Small intestine (tissue), 7 donors: ENCODE results near the gene BTK. TPM values are rescaled to one million over a fixed set of nuclear protein-coding genes. Genes with fewer than 3 reads are reported as not detected.

Experiments
- DNase-seq, 2 donors: peaks; one replicate each; pipeline versions ENCODE4 v3.0.0 to v3.0.0-alpha.2; 2013
- FAIRE-seq: peaks from 2 replicates; lab custom pipeline; 2012; peaks lifted over from hg19 to GRCh38; lab: Jason Lieb, UNC
- H3K27ac ChIP-seq, 3 donors: one replicate each; pipeline ENCODE4 v1.5.1; 2013; ENCODE audit warnings: low read length in 2 of 3, mild to moderate bottlenecking in 2 of 3, control low read depth in 1 of 3, inconsistent platforms in 1 of 3, low read depth in 1 of 3, moderate library complexity in 1 of 3
- H3K27me3 ChIP-seq, 3 donors: one replicate each; pipeline ENCODE4 v1.6.1; 2013; ENCODE audit warnings: low read length in 3 of 3, inconsistent platforms in 1 of 3; ENCODE audit not compliant: control insufficient read depth in 3 of 3, insufficient read depth in 3 of 3
- H3K36me3 ChIP-seq, 3 donors: one replicate each; pipeline ENCODE4 v1.6.1; 2013; ENCODE audit warnings: low read length in 3 of 3, inconsistent platforms in 1 of 3, low read depth in 1 of 3, mild to moderate bottlenecking in 1 of 3, moderate library complexity in 1 of 3; ENCODE audit not compliant: control insufficient read depth in 3 of 3, insufficient read depth in 2 of 3
- H3K4me1 ChIP-seq, 3 donors: one replicate each; pipeline ENCODE4 v1.6.1; 2013; ENCODE audit warnings: low read length in 2 of 3, inconsistent platforms in 1 of 3, low read depth in 1 of 3, mild to moderate bottlenecking in 1 of 3, moderate library complexity in 1 of 3; ENCODE audit not compliant: control insufficient read depth in 3 of 3, insufficient read depth in 2 of 3
- H3K4me3 ChIP-seq, 3 donors: one replicate each; pipeline ENCODE4 v1.5.1; 2013; ENCODE audit warnings: low read length in 3 of 3, control low read depth in 1 of 3, inconsistent platforms in 1 of 3, low read depth in 1 of 3, mild to moderate bottlenecking in 1 of 3, moderate library complexity in 1 of 3
- H3K9me3 ChIP-seq, 2 donors: one replicate each; pipeline ENCODE4 v1.6.1; 2013; ENCODE audit warnings: low read depth in 1 of 2, low read length in 1 of 2; ENCODE audit not compliant: control insufficient read depth in 2 of 2, insufficient read depth in 1 of 2
- WGBS, 3 donors: extraction: QIAGEN DNeasy Blood & Tissue Kit; methylation state at CpG; one replicate each; pipeline ENCODE4 v1.1.7; 2013; 5-methylcytosine and 5-hydroxymethylcytosine counted together
- polyA plus RNA-seq, 4 donors: library from polyadenylated mRNA; stranded (reverse) in 3 of 4; unstranded in 1 of 4; fragments of 200-250 nt in 3 of 4; fragments of 120-200 nt in 1 of 4; gene quantifications; one replicate each; pipeline versions ENCODE4 v1.2.1 to v1.2.3, GENCODE V29; 2013
- donor health status: healthy with polysubstance abuse.
- donor health status: control.
- donor health status: control.
- donor health status: Bipolar disorder and iron deficiency.
- donor health status: healthy.

Gene BTK
- polyA plus RNA-seq, 4 donors: 0.22 to 4.9 (median 3.3) TPM

GRCh38 chrX:101407167-101407747, 21.3 kb upstream of the BTK start:
- Histone ChIP-seq H3K36me3 (peaks cover 0 to 15% (median 3%) of the 10 kb centered on the region in 3 donors), H3K4me1 (peaks cover 0 to 8% (median 0%) of the 10 kb centered on the region in 3 donors), H3K9me3 (no peaks in the 10 kb centered on the region), H3K27ac (peak overlapping the region; percentile 77 to 98 (median 94)), H3K27me3 (no peaks in the 10 kb centered on the region), H3K4me3 (peak overlapping the region; percentile 29 to 95 (median 59))
- no peak for FAIRE-seq
- no peak for DNase-seq
- WGBS, 3 donors: 0 to 24% (median 9%) methylated on average over 14 to 15 of the region's 15 CpGs

GRCh38 chrX:101399825-101400224, 13.8 kb upstream of the BTK start:
- DNase-seq (no peak), FAIRE-seq (no peak)
- peaks cover 0 to 28% (median 3%) of the 10 kb centered on the region in 3 donors for H3K36me3 ChIP-seq
- no peaks in the 10 kb centered on the region for H3K27me3 ChIP-seq
- no peaks in the 10 kb centered on the region for H3K9me3 ChIP-seq
- WGBS, 3 donors: 80 to 90% (median 84%) methylated on average over 4 of the region's 4 CpGs
- no peak overlapping the region for H3K4me3 ChIP-seq
- no peak overlapping the region for H3K27ac ChIP-seq
- H3K4me1 ChIP-seq: peaks cover 0 to 5% (median 0%) of the 10 kb centered on the region in 3 donors

- no peaks in the 10 kb centered on the region for H3K27me3 ChIP-seq
- H3K9me3 ChIP-seq: no peaks in the 10 kb centered on the region
- FAIRE-seq: no peak
- 73 to 86% (median 83%) methylated on average over 4 of the region's 4 CpGs for WGBS, 3 donors
- H3K4me3 ChIP-seq: no peak overlapping the region
- peaks cover 0 to 31% (median 3%) of the 10 kb centered on the region in 3 donors for H3K36me3 ChIP-seq
- no peak for DNase-seq
- H3K4me1 ChIP-seq: peaks cover 0 to 4% (median 0%) of the 10 kb centered on the region in 3 donors
- H3K27ac ChIP-seq: no peak overlapping the region
Measured at GRCh38 chrX:101398694-101399093, 12.7 kb upstream of the BTK start.

GRCh38 chrX:101397779-101398178, 11.8 kb upstream of the BTK start:
- peak overlapping the region in 1 of 3 donors; percentile 28 for H3K27ac ChIP-seq
- no peaks in the 10 kb centered on the region for H3K4me1 ChIP-seq
- FAIRE-seq (no peak), DNase-seq (peak in 1 of 2 donors; percentile 24)
- H3K36me3 ChIP-seq: peaks cover 0 to 27% (median 3%) of the 10 kb centered on the region in 3 donors
- H3K27me3 ChIP-seq: no peaks in the 10 kb centered on the region
- 3 to 35% (median 27%) methylated on average over 4 of the region's 4 CpGs for WGBS, 3 donors
- H3K9me3 ChIP-seq: no peaks in the 10 kb centered on the region
- H3K4me3 ChIP-seq: no peak overlapping the region

GRCh38 chrX:101395789-101396188, 9.8 kb upstream of the BTK start:
- Histone ChIP-seq H3K4me3 (no peak overlapping the region), H3K27me3 (no peaks in the 10 kb centered on the region), H3K27ac (no peak overlapping the region), H3K36me3 (peaks cover 0 to 21% (median 0%) of the 10 kb centered on the region in 3 donors), H3K9me3 (no peaks in the 10 kb centered on the region), H3K4me1 (no peaks in the 10 kb centered on the region)
- whole genome bisulfite sequencing, 3 donors: 85 to 91% (median 88%) methylated on average over 1 of the region's 1 CpG
- no peak for FAIRE-seq
- no peak for DNase-seq

GRCh38 chrX:101394372-101394771, 8.4 kb upstream of the BTK start:
- no peaks in the 10 kb centered on the region for H3K27me3 ChIP-seq
- peaks cover 0 to 3% (median 0%) of the 10 kb centered on the region in 3 donors for H3K4me1 ChIP-seq
- DNase-seq (no peak), FAIRE-seq (no peak)
- H3K27ac ChIP-seq: no peak overlapping the region
- H3K4me3 ChIP-seq: no peak overlapping the region
- peaks cover 0 to 16% (median 0%) of the 10 kb centered on the region in 3 donors for H3K36me3 ChIP-seq
- no peaks in the 10 kb centered on the region for H3K9me3 ChIP-seq

GRCh38 chrX:101393530-101394305, 7.7 kb upstream of the BTK start:
- no peak for FAIRE-seq
- DNase-seq: no peak

GRCh38 chrX:101391831-101392230, 5.8 kb upstream of the BTK start:
- H3K27ac ChIP-seq: peak overlapping the region in 2 of 3 donors; percentile 76 to 77
- WGBS, 3 donors: 10 to 43% (median 27%) methylated on average over 6 of the region's 6 CpGs
- FAIRE-seq: no peak

More at GRCh38 chrX:101393530-101394305, 7.7 kb upstream of the BTK start:
- no peaks in the 10 kb centered on the region for H3K9me3 ChIP-seq
- H3K27ac ChIP-seq: no peak overlapping the region
- H3K4me1 ChIP-seq: peaks cover 0 to 3% (median 0%) of the 10 kb centered on the region in 3 donors
- H3K4me3 ChIP-seq: no peak overlapping the region
- peaks cover 0 to 15% (median 0%) of the 10 kb centered on the region in 3 donors for H3K36me3 ChIP-seq
- WGBS, 3 donors: 73 to 79% (median 77%) methylated on average over 11 of the region's 11 CpGs
- H3K27me3 ChIP-seq: no peaks in the 10 kb centered on the region

More at GRCh38 chrX:101391831-101392230, 5.8 kb upstream of the BTK start:
- DNase-seq: no peak
- Histone ChIP-seq H3K27me3 (no peaks in the 10 kb centered on the region), H3K9me3 (no peaks in the 10 kb centered on the region), H3K4me1 (peaks cover 0 to 3% (median 0%) of the 10 kb centered on the region in 3 donors), H3K36me3 (peaks cover 0 to 13% (median 0%) of the 10 kb centered on the region in 3 donors), H3K4me3 (peak overlapping the region in 2 of 3 donors; percentile 54 to 73)
